ENCODE results near the gene SNX15. TPM values are rescaled to one million over a fixed set of nuclear protein-coding genes. Genes with fewer than 3 reads are reported as not detected.
"Not testable (repeated sequence)": the region's sequence is repeated elsewhere in the genome, so short reads cannot be mapped to it uniquely, and the experiment has no call there.

Gene SNX15
- polyA plus RNA-seq, 6 donors from 2014 or later, result 11.7 to 18.3 (median 14.9) TPM

DNA sequence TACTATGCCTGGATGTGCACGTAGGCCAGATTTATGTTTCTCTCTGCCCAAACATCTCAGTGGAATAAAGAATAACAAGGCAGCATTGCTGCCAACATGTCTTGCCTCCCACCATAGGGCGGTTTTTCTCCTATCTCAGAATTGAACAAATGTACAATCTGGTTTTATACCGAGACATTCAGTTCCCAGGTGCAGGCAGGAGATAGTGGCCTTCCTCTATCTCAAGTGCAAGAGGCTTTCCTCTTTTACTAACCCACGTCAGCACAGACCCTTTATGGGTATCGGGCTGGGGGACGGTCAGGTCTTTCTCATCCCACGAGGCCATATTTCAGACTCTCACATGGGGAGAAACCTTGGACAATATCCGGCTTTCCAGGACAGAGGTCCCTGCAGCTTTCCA lies 3.7 kb upstream of the SNX15 start:
- not testable (repeated sequence) for H3K4me3 Mint-ChIP-seq; H3K27ac Mint-ChIP-seq; ATAC-seq (ENCODE audit: low read depth in 2 of 2)

DNA sequence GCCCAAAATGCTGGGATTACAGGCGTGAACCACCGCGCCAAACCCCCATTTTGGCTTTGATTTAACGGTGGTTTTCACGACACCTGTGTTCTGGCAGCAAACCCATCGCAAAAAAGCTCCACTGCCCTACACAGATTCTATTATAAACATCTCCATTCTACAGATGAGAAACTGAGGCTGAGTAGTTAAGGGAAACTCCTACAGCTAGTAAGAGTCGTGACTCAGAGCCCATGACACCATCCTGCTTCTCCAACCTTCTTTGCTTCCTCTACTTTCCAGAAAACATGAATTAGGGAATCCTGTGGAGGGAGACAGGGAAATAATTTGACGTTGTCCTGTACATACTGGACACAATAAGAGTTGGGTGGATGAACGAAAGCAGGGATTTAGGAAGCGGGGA lies 429 bp upstream of the SNX15 start:
- Mint-ChIP-seq H3K4me1 (peaks cover 13 to 24% (median 15%) of the 10 kb centered on the region in 3 donors), H3K4me3 (peak overlapping the region; percentile 76 to 93 (median 88)), H3K27me3 (no peaks in the 10 kb centered on the region), H3K27ac (peak overlapping the region in 4 of 6 donors; percentile 85 to 93 (median 86)), H3K36me3 (no peaks in the 10 kb centered on the region), H3K9me3 (no peaks in the 10 kb centered on the region)
- ATAC-seq (ENCODE audit: low read depth in 2 of 2) (no peak), DNase-seq (no peak)

More for the DNA sequence above, 3.7 kb upstream of the SNX15 start:
- peaks cover 13 to 23% (median 15%) of the 10 kb centered on the region in 3 donors for H3K4me1 Mint-ChIP-seq
- not testable (repeated sequence) for H3K27me3 Mint-ChIP-seq, H3K9me3 Mint-ChIP-seq, DNase-seq, H3K36me3 Mint-ChIP-seq

DNA sequence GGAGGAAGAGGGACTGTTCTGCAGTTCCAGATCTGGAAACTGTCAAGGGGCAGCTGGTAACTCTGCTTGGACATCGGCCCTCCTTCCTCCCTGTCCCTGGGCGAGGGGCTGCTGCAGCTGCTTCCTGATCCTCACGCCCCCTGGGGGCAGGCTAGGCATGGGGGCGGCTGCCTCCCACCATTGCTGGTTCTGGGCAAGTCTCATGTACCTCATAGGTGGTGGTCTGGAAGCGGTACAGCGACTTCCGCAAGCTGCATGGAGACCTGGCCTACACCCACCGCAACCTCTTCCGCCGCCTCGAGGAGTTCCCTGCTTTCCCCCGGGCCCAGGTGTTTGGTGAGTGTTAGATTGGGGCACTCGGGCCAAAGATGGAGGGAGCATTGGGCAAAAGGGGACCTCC lies 5.0 kb downstream of the SNX15 start:
- Mint-ChIP-seq H3K27me3 (no peaks in the 10 kb centered on the region), H3K27ac (no peak overlapping the region), H3K9me3 (no peaks in the 10 kb centered on the region), H3K4me1 (peaks cover 8 to 16% (median 10%) of the 10 kb centered on the region in 3 donors), H3K36me3 (no peaks in the 10 kb centered on the region), H3K4me3 (no peak overlapping the region)
- no peak for ATAC-seq (ENCODE audit: low read depth in 2 of 2)
- no peak for DNase-seq

DNA sequence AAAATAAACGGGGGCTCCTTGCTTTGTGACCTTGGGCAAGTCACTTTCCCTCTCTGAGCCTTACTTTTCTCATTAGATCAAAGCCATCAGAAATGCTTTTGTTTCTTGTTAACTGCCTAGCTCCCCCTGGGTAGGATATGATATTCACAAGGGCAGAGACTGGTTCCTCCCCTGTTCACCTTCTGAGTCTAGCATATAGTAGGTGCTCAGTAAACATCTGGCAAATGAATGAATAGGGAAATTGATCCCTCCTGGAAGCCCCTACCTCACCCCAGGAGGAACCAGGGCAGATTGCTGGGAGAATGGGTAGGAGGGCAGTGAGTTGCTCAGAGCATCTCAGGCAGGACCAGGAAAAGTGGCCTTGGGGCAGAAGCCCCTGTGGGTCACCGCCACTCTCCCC lies 7.2 kb downstream of the SNX15 start:
- Mint-ChIP-seq H3K4me3 (no peak overlapping the region), H3K27ac (no peak overlapping the region), H3K27me3 (no peaks in the 10 kb centered on the region), H3K4me1 (peaks cover 0 to 8% (median 6%) of the 10 kb centered on the region in 3 donors), H3K9me3 (no peaks in the 10 kb centered on the region), H3K36me3 (no peaks in the 10 kb centered on the region)
- ATAC-seq (ENCODE audit: low read depth in 2 of 2) (no peak), DNase-seq (no peak)

DNA sequence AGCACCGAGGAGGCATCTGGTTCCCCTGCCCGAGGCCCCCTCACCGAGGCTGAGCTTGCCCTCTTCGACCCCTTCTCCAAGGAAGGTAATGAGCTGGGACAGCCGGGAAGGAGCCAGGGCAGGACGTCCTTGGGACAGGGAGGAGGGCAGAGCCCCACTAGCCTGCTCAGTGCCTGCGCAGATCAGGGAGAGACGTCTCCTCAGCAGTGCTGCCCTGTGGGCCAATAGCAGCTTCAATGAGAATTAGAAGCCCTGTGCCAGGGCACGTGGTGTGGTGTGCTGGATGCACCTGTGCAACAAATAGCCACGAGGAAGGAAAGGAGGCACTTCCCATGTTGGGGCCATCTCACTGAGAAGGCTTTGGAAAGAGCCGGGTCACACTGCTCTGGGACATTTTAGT lies 8.3 kb downstream of the SNX15 start:
- Mint-ChIP-seq H3K9me3 (no peaks in the 10 kb centered on the region), H3K27me3 (no peaks in the 10 kb centered on the region), H3K36me3 (no peaks in the 10 kb centered on the region), H3K4me3 (no peak overlapping the region), H3K4me1 (peaks cover 1 to 16% (median 6%) of the 10 kb centered on the region in 3 donors), H3K27ac (no peak overlapping the region)
- DNase-seq (no peak), ATAC-seq (ENCODE audit: low read depth in 2 of 2) (no peak)

DNA sequence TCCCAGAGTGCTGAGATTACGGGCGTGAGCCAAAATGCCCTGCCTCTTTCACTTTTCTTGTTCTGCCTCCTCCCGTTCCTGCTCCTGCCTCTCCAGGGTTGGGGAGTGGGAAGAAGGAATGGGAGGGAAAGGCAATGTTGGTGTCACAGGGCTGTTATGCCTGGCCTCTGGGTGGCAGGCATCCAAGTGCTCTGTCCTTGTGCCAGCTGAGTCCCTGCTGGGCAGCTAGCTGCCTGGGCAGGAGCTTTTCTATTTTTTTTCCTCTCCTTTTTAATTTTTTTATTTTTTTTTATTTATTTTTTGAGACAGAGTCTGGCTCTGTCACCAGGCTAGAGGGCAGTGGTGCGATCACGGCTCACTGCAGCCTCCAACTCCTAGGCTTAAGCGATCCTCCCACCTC lies 9.7 kb downstream of the SNX15 start:
- Mint-ChIP-seq H3K36me3 (no peaks in the 10 kb centered on the region), H3K27me3 (no peaks in the 10 kb centered on the region), H3K4me1 (peaks cover 5 to 22% (median 9%) of the 10 kb centered on the region in 3 donors), H3K27ac (no peak overlapping the region), H3K9me3 (no peaks in the 10 kb centered on the region), H3K4me3 (no peak overlapping the region)
- DNase-seq (no peak), ATAC-seq (ENCODE audit: low read depth in 2 of 2) (no peak)

DNA sequence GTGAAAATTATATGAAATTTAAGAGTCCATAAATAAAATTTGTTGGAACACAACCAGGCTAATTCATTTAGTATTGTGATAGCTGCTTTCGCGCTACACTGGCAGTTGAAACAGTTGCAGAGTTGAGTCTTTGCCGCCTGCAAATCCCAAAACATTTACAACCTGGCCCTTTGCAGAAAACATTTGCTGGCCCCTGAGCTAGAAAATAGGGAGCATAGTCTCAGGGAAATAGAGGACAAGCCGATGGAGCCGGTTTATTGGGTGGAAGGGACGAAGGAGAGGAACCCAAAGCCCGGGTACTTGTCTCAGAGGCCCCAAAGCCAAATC lies 13.2 kb downstream of the SNX15 start:
- peak overlapping the region; percentile 79 to 96 (median 92) for H3K27ac Mint-ChIP-seq
- H3K27me3 Mint-ChIP-seq, result no peaks in the 10 kb centered on the region
- peak overlapping the region; percentile 94 to 97 (median 96) for H3K4me3 Mint-ChIP-seq
- peaks cover 0 to 10% of the 10 kb centered on the region in 2 donors for H3K36me3 Mint-ChIP-seq
- ATAC-seq (ENCODE audit: low read depth in 2 of 2) (no peak), DNase-seq (no peak)
- H3K4me1 Mint-ChIP-seq, result peaks cover 9 to 28% (median 13%) of the 10 kb centered on the region in 3 donors
- H3K9me3 Mint-ChIP-seq, result no peaks in the 10 kb centered on the region

DNA sequence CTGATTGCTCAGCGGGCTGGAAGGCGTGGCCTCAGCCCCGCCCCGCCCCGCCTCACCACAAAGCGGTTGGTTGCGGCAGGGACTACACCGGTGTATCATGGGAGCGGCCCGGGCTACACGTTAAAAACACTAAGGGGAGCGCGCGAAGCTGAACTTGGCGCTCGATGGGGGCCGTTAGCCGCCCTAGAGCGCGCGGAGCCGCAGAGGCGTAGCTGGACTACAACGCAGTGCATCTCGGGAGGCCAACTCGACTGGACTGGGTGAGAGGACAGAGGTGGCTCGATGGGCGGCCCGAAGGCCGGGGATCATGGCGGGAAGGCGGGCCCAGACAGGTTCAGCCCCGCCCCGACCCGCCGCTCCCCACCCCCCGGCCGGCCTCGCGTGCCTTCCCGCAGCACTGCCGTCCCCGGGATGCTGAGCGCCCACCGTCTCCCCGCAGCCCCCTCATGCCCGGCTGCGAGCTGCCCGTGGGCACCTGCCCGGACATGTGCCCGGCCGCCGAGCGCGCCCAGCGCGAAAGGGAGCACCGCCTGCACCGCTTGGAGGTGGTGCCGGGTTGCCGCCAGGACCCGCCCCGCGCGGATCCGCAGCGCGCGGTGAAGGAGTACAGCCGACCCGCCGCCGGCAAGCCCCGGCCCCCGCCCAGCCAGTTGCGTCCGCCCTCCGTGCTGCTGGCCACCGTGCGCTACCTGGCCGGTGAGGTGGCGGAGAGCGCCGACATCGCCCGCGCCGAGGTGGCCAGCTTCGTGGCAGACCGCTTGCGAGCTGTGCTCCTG lies 13.8 kb downstream of the SNX15 start, which contains the start of gene SAC3D1:
TSS of gene SAC3D1 (plus strand) at position 364 of the 776 bp plus-strand sequence. CDS start at position 447, 83 bp downstream.
- Mint-ChIP-seq H3K36me3 (peaks cover 0 to 10% of the 10 kb centered on the region in 2 donors), H3K27me3 (no peaks in the 10 kb centered on the region), H3K9me3 (no peaks in the 10 kb centered on the region), H3K27ac (peak within 1 kb of the TSS; percentile 79 to 96 (median 92)), H3K4me1 (peaks cover 9 to 28% (median 13%) of the 10 kb centered on the region in 3 donors), H3K4me3 (peak within 1 kb of the TSS; percentile 94 to 97 (median 96))
- peak; percentile 85 to 86 for ATAC-seq (ENCODE audit: low read depth in 2 of 2)
- DNase-seq, result peak; percentile 84

DNA sequence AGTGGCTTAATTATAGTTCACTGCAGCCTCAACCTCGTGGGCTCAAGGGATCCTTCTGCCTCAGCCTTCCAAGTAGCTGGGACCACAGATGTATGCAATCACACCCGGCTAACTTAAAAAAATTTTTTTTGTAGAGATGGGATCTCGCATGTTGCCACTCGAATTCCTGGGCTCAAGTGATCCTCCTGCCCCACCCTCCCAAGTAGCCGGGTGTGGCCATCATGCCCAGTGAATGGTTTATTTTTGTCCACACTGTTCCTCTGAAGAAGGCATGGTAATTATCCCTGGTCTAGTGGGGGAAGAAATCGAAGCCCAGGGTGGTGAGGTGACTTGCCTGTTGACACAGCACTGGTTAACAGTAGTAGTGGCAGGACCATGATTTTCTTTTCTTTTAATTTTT lies 15.7 kb downstream of the SNX15 start:
- H3K4me3 Mint-ChIP-seq, result peak overlapping the region; percentile 12 to 94 (median 86)
- H3K9me3 Mint-ChIP-seq, result no peaks in the 10 kb centered on the region
- no peak for ATAC-seq (ENCODE audit: low read depth in 2 of 2)
- H3K27ac Mint-ChIP-seq, result no peak overlapping the region
- DNase-seq, result no peak
- peaks cover 18 to 39% (median 20%) of the 10 kb centered on the region in 3 donors for H3K4me1 Mint-ChIP-seq
- H3K36me3 Mint-ChIP-seq, result peaks cover 0 to 10% of the 10 kb centered on the region in 2 donors
- H3K27me3 Mint-ChIP-seq, result no peaks in the 10 kb centered on the region

DNA sequence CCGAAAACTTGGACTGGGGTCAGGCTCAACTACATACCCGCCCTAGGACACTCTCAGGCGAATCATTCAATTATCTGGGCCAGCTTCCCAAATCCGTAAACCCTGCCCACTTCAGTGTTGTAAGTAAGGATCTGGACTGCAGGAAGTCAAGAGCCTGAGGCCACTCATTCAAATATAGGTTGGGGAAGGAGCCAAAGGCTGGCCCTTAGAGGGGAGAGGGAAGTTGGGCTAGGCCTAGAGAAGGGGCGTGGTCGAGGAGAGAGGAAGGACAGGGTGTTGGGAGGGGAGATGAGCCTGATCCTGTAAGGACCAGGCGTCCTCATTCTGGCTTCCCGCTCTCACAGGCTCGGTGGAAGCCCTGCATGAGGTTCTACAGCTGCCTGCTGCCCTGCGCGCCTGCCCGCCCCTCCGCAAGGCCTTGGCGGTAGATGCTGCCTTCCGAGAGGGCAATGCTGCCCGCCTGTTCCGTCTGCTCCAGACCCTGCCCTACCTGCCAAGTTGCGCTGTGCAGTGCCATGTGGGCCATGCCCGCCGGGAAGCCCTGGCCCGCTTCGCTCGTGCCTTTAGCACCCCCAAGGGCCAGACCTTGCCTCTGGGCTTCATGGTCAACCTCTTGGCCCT lies 16.8 kb downstream of the SNX15 start:
- H3K4me1 Mint-ChIP-seq, result peaks cover 14 to 37% (median 25%) of the 10 kb centered on the region in 3 donors
- peak overlapping the region in 1 of 6 donors; percentile 76 for H3K27ac Mint-ChIP-seq
- no peak for DNase-seq
- H3K4me3 Mint-ChIP-seq, result peak overlapping the region in 3 of 8 donors; percentile 6 to 88 (median 38)
- H3K9me3 Mint-ChIP-seq, result no peaks in the 10 kb centered on the region
- no peaks in the 10 kb centered on the region for H3K27me3 Mint-ChIP-seq
- peaks cover 0 to 10% of the 10 kb centered on the region in 2 donors for H3K36me3 Mint-ChIP-seq
- no peak for ATAC-seq (ENCODE audit: low read depth in 2 of 2)

DNA sequence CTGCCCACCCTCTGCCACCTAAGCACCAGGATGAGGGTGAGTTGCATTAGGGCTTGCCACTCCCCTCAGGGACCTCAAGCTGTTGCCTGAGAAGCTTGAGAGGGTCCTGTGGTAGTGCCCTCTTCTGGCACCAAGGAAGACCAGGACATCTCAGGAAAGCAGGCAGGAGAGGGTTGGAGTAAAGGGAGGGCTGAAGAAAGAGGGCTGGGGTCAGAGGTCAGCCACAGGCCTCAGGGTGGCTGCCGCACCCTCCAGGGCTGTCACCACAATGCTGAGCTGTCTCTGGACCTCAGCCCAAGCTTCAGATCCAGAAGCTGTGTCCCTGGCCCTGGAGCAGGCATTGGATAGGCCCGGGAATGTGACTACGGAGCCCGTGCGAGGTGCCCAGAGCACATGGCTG lies 17.8 kb downstream of the SNX15 start:
- peaks cover 0 to 10% of the 10 kb centered on the region in 2 donors for H3K36me3 Mint-ChIP-seq
- H3K4me1 Mint-ChIP-seq, result peaks cover 14 to 32% (median 25%) of the 10 kb centered on the region in 3 donors
- peak overlapping the region in 2 of 8 donors; percentile 50 to 88 for H3K4me3 Mint-ChIP-seq
- no peaks in the 10 kb centered on the region for H3K9me3 Mint-ChIP-seq
- no peaks in the 10 kb centered on the region for H3K27me3 Mint-ChIP-seq
- no peak overlapping the region for H3K27ac Mint-ChIP-seq
- no peak for ATAC-seq (ENCODE audit: low read depth in 2 of 2)
- DNase-seq, result no peak

DNA sequence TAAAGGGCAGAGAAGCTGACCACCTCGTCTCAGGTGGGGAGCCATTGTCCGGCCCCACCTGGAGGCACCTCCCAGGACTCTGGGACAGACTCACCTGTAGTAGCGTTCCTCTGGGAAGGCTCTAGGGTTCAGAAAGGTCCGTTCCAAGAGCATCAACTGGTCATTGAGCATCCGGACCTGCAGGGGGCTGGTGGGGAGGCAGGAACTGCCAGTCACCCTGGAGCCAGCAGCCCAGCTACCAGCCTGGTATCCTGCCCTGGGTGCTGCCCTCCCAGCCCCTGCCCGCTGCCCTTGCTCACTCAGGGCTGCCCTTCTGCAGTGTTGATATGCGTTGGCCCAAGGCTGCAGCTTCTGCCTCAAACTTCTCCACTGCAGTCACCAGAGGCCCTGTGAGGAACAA lies 18.5 kb downstream of the SNX15 start:
- H3K27ac Mint-ChIP-seq, result no peak overlapping the region
- H3K36me3 Mint-ChIP-seq, result peaks cover 0 to 10% of the 10 kb centered on the region in 2 donors
- H3K4me3 Mint-ChIP-seq, result peak overlapping the region in 3 of 8 donors; percentile 47 to 88 (median 52)
- ATAC-seq (ENCODE audit: low read depth in 2 of 2) (no peak), DNase-seq (no peak)
- peaks cover 14 to 28% (median 22%) of the 10 kb centered on the region in 3 donors for H3K4me1 Mint-ChIP-seq
- H3K27me3 Mint-ChIP-seq, result no peaks in the 10 kb centered on the region
- H3K9me3 Mint-ChIP-seq, result no peaks in the 10 kb centered on the region

DNA sequence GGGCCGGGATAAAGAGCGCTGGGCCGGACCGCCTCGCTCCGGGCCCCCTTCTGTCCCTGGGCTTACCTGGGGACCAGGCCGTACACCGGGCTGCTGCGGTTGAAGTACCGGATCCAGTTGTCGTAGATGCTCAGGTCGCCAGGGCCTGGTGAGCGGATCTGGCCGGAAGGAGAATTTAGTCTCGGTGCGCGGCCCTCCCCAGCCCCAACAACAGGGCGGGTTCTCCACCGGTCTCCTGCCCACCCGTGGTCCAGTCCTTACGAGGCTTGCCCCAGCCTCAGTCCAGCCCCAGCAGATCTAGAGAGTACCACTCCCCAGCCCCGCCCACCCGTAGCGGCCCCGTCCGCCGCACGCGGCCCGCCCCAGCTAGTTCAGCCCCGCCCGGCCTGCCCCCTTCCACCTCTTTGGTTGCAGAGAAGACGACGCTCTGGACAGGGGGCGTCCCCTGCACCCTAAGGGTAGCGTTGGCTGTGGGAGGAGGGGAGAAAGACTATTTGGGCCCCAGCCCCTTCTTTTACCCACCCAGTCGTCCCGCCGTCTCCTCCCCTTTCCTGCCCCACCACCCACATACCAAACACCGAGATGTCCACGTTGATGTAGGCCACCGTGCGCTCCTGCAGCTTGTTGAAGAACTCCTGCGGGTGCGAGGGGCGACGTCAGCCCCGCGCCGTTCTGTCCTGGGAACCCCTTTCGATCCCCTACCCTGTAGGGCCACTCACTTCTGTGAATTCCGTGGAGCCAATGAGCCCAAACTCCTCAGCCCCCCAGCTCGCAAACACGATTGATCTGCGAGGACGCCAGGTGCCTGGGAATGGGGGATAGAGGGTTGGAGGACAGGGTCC lies 20.6 kb downstream of the SNX15 start:
- Mint-ChIP-seq H3K4me3 (peak overlapping the region; percentile 82 to 98 (median 86)), H3K9me3 (no peaks in the 10 kb centered on the region), H3K27ac (peak overlapping the region in 5 of 6 donors; percentile 36 to 86 (median 71)), H3K4me1 (peaks cover 12 to 21% (median 20%) of the 10 kb centered on the region in 3 donors), H3K36me3 (peaks cover 0 to 10% of the 10 kb centered on the region in 2 donors), H3K27me3 (no peaks in the 10 kb centered on the region)
- DNase-seq (peak; percentile 20), ATAC-seq (ENCODE audit: low read depth in 2 of 2) (peak; percentile 73 to 79)

Data from naive B cell (primary cell).